Measurements from ENCODE around the gene ATXN10. TPM values are rescaled to one million over a fixed set of nuclear protein-coding genes. Genes with fewer than 3 reads are reported as not detected.

Gene ATXN10
- total and polyA plus RNA-seq, 10 of the 15 experiments (the other 5 are each of a cell fraction or from before 2014, with no cell fraction given), result 29.2 to 249 (median 146) TPM

GRCh38 chr22:45783021-45783420, 111.4 kb downstream of the ATXN10 start:
- in situ Hi-C loops (cut with MboI), result no loop called here
- DNase-seq (ENCODE audit: low read depth, low spot score) (no peak), FAIRE-seq (no peak), ATAC-seq (no peak)
- Histone ChIP-seq H3K9ac (ENCODE audit: control insufficient read depth, insufficient read depth, low read length) (no peak overlapping the region), H3K4me2 (ENCODE audit: control insufficient read depth, insufficient read depth) (no peak overlapping the region), H3K27ac (ENCODE audit: control insufficient read depth, insufficient read depth) (peak overlapping the region; percentile 36), H3K4me3 (no peak overlapping the region), H3K9me3 (replicated peaks; ENCODE audit: control insufficient read depth, insufficient read depth, low read length) (no peaks in the 10 kb centered on the region), H3K4me1 (ENCODE audit: control insufficient read depth, insufficient read depth, low read length) (peaks cover 18% of the 10 kb centered on the region), H3K27me3 (replicated peaks in 1 of 2; ENCODE audit: control insufficient read depth in 2 of 2, insufficient read depth in 2 of 2, low read length in 1 of 2) (no peaks in the 10 kb centered on the region), H4K20me1 (ENCODE audit: control insufficient read depth, insufficient read depth) (no peaks in the 10 kb centered on the region), H3K36me3 (ENCODE audit: control insufficient read depth in 2 of 2, insufficient read depth in 2 of 2, low read length in 1 of 2) (peaks cover 2 to 3% of the 10 kb centered on the region in 2 experiments; a peak in 3 of 4 replicates), H2AFZ (ENCODE audit: control insufficient read depth, low read depth, low read length) (no peak overlapping the region), H3K79me2 (ENCODE audit: control insufficient read depth, insufficient read depth, low read length) (peaks cover under 1% of the 10 kb centered on the region; the same call in 1 of the 2 replicates)
- CTCF ChIA-PET, result interaction anchor here (1.0 kb wide), 1 partner anchor 81 kb away, joined by 3 read pairs; no protein-coding TSS in a partner anchor
- RAD21 ChIA-PET (ENCODE audit: unreplicated experiment), result no interaction called here
- no peak for TF ChIP-seq MEF2A (IDR thresholded peaks at IDR 0.05; ENCODE audit: insufficient read depth, low read depth, low read length)
- no peak for TF ChIP-seq SREBF2 (IDR thresholded peaks at IDR 0.05; ENCODE audit: low read length)
- TF ChIP-seq ZNF687 (IDR thresholded peaks at IDR 0.05), result no peak
- no peak for TF ChIP-seq CREB1 (IDR thresholded peaks at IDR 0.05; ENCODE audit: low read depth)
- TF ChIP-seq NBN (IDR thresholded peaks at IDR 0.05), result no peak
- 37% methylated on average over 3 of the region's 3 CpGs for WGBS (ENCODE audit: insufficient coverage, insufficient replicate concordance, low lambda C conversion rate, missing lambda C conversion rate)
- intact Hi-C loops (cut with micrococcal nuclease; ENCODE audit: unreplicated experiment), result no loop called here
- no TSS peak for BruUV-seq (replicated peaks)
- SMC1A ChIA-PET (ENCODE audit: uncharacterized antibody, unreplicated experiment), result interaction anchor here (1.6 kb wide), 1 partner anchor 30 kb away, joined by 3 read pairs; no protein-coding TSS in a partner anchor
- POLR2A ChIA-PET, result no interaction called here

Measured in GM12878 (cell line).